H1 (cell line): ENCODE measurements around the gene NKAPD1. TPM values are rescaled to one million over a fixed set of nuclear protein-coding genes. Genes with fewer than 3 reads are reported as not detected.

Experiments used
- CTCF ChIA-PET: fragments of 300-600 bp; sonication (Branson Sonifier 250); formaldehyde crosslinking; loops from one replicate; lab custom pipeline; 2021; ENCODE audit not compliant: partially characterized antibody; lab: Charles Lee
- POLR2A ChIA-PET: fragments of 300-600 bp; sonication (Branson Sonifier 250); formaldehyde crosslinking; loops from one replicate; lab custom pipeline; 2021; ENCODE audit warnings: inconsistent platforms; ENCODE audit not compliant: partially characterized antibody; lab: Charles Lee
- DNase-seq, 2 experiments: peaks; one replicate each; pipeline versions ENCODE4 v3.0.0 to v3.0.0-alpha.2; 2010 to 2022; ENCODE audit warnings: low spot score in 2 of 2, low read depth in 1 of 2, mixed read lengths in 1 of 2
- FAIRE-seq: peaks from 2 replicates; lab custom pipeline; 2011; peaks lifted over from hg19 to GRCh38; lab: Jason Lieb, UNC
- H2AFZ ChIP-seq: 2 replicates; pipeline ENCODE4 v1.8.1; 2012; ENCODE audit warnings: low read length, inconsistent platforms
- H2AK5ac ChIP-seq: 2 replicates; pipeline ENCODE4 v1.6.1; 2013; ENCODE audit warnings: low read depth, low read length
- H2BK120ac ChIP-seq: replicated peaks from 2 replicates; pipeline ENCODE3; 2013; ENCODE audit warnings: low read depth, low read length, inconsistent platforms
- H2BK12ac ChIP-seq: 2 replicates; pipeline ENCODE4 v1.6.1; 2013; ENCODE audit warnings: low read depth, low read length
- H2BK15ac ChIP-seq: 2 replicates; pipeline ENCODE4 v1.6.1; 2013; ENCODE audit warnings: low read length
- H2BK20ac ChIP-seq: 2 replicates; pipeline ENCODE4 v1.6.1; 2013; ENCODE audit warnings: low read length
- H2BK5ac ChIP-seq: 2 replicates; pipeline ENCODE4 v1.6.1; 2013; ENCODE audit warnings: low read depth, low read length
- H3K14ac ChIP-seq: 2 replicates; pipeline ENCODE4 v1.6.1; 2013; ENCODE audit warnings: inconsistent platforms; ENCODE audit not compliant: insufficient read length
- H3K18ac ChIP-seq: 2 replicates; pipeline ENCODE4 v1.6.1; 2013; ENCODE audit warnings: low read length; ENCODE audit errors: extremely low read depth
- H3K23ac ChIP-seq: 2 replicates; pipeline ENCODE4 v1.6.1; 2013; ENCODE audit warnings: inconsistent platforms; ENCODE audit not compliant: insufficient read length
- H3K23me2 ChIP-seq: 2 replicates; pipeline ENCODE4 v1.6.1; 2013; ENCODE audit warnings: low read depth, low read length
- H3K27ac ChIP-seq: 2 replicates; pipeline ENCODE4 v1.6.1; 2011; ENCODE audit warnings: low read depth, low read length, inconsistent platforms
- H3K27me3 ChIP-seq, 4 experiments: replicated peaks in 1 of 4; 1 replicate in 1 of 4; 2 replicates in 3 of 4; pipeline versions ENCODE4 v1.6.1 to v1.8.1; 2011 to 2013; ENCODE audit warnings: low read length in 3 of 4, mild to moderate bottlenecking in 3 of 4, inconsistent platforms in 2 of 4, mixed read lengths in 2 of 4, moderate library complexity in 1 of 4; ENCODE audit not compliant: control insufficient read depth in 3 of 4, insufficient read depth in 3 of 4; ENCODE audit errors: extremely low read depth in 1 of 4
- H3K36me3 ChIP-seq, 4 experiments: 2 replicates each; pipeline versions ENCODE4 v1.6.1 to v1.8.1; 2011 to 2013; ENCODE audit warnings: mild to moderate bottlenecking in 4 of 4, low read length in 3 of 4, moderate library complexity in 2 of 4, control low read depth in 1 of 4, inconsistent platforms in 1 of 4; ENCODE audit not compliant: insufficient read depth in 4 of 4, control insufficient read depth in 2 of 4
- H3K4ac ChIP-seq: replicated peaks from 2 replicates; pipeline ENCODE3; 2013; ENCODE audit warnings: low read length, low read depth, mixed read lengths, inconsistent platforms; ENCODE audit not compliant: insufficient read length
- H3K4me1 ChIP-seq, 4 experiments: replicated peaks in 1 of 4; 1 replicate in 1 of 4; 2 replicates in 3 of 4; pipeline versions ENCODE4 v1.6.1 to v1.8.1; 2011 to 2013; ENCODE audit warnings: low read length in 3 of 4, inconsistent platforms in 2 of 4, mixed read lengths in 1 of 4; ENCODE audit not compliant: insufficient read depth in 4 of 4, control insufficient read depth in 3 of 4
- H3K4me2 ChIP-seq, 2 experiments: 2 replicates each; pipeline versions ENCODE4 v1.6.1 to v1.8.1; 2011 to 2013; ENCODE audit warnings: low read depth in 2 of 2, low read length in 2 of 2, control low read depth in 1 of 2, inconsistent platforms in 1 of 2, mild to moderate bottlenecking in 1 of 2; ENCODE audit not compliant: insufficient read depth in 1 of 2
- H3K4me3 ChIP-seq, 4 experiments: fragments of 200-600, 300-600 bp in 1 of 4; sonication (generic), shearing (Covaris generic), sonication (Bioruptor Twin) in 1 of 4; 2 replicates each; pipeline versions ENCODE4 v1.5.1 to v1.8.1; 2011 to 2016; ENCODE audit warnings: low read length in 4 of 4, low read depth in 3 of 4, control low read depth in 2 of 4, inconsistent platforms in 2 of 4, mild to moderate bottlenecking in 2 of 4, mixed read lengths in 1 of 4, moderate library complexity in 1 of 4; ENCODE audit not compliant: insufficient read depth in 2 of 4; ENCODE audit errors: extremely low read depth in 1 of 4
- H3K56ac ChIP-seq: replicated peaks from 2 replicates; pipeline ENCODE3; 2013; ENCODE audit warnings: low read depth, mild to moderate bottlenecking, mixed read lengths, low read length, inconsistent platforms; ENCODE audit not compliant: insufficient read length
- H3K79me1 ChIP-seq: 2 replicates; pipeline ENCODE4 v1.6.1; 2013; ENCODE audit warnings: low read depth, low read length, control low read depth
- H3K79me2 ChIP-seq, 2 experiments: 2 replicates each; pipeline versions ENCODE4 v1.6.1 to v1.8.1; 2012 to 2013; ENCODE audit warnings: low read length in 2 of 2, mild to moderate bottlenecking in 2 of 2, inconsistent platforms in 1 of 2; ENCODE audit not compliant: insufficient read depth in 2 of 2, control insufficient read depth in 1 of 2
- H3K9ac ChIP-seq, 4 experiments: replicated peaks in 1 of 4; 1 replicate in 1 of 4; 2 replicates in 3 of 4; pipeline versions ENCODE4 v1.6.1 to v1.8.1; 2011 to 2013; ENCODE audit warnings: low read depth in 3 of 4, low read length in 3 of 4, control low read depth in 2 of 4, mild to moderate bottlenecking in 2 of 4, moderate library complexity in 2 of 4, inconsistent platforms in 1 of 4; ENCODE audit errors: extremely low read depth in 1 of 4
- H3K9me3 ChIP-seq, 2 experiments: 2 replicates each; pipeline versions ENCODE4 v1.6.1 to v1.8.1; 2012 to 2013; ENCODE audit warnings: mild to moderate bottlenecking in 2 of 2, moderate library complexity in 2 of 2, control low read depth in 1 of 2, inconsistent platforms in 1 of 2, low read depth in 1 of 2, low read length in 1 of 2, mixed read lengths in 1 of 2; ENCODE audit not compliant: insufficient read depth in 2 of 2
- H4K20me1 ChIP-seq, 2 experiments: replicated peaks in 1 of 2; 2 replicates each; pipeline versions ENCODE3 to v1.8.1; 2011 to 2013; ENCODE audit warnings: inconsistent platforms in 2 of 2, low read length in 2 of 2, mild to moderate bottlenecking in 1 of 2; ENCODE audit not compliant: insufficient read depth in 2 of 2, control insufficient read depth in 1 of 2
- H4K5ac ChIP-seq: 2 replicates; pipeline ENCODE4 v1.6.1; 2013; ENCODE audit warnings: low read length, low read depth, mixed read lengths, inconsistent platforms; ENCODE audit not compliant: insufficient read length
- H4K8ac ChIP-seq: 2 replicates; pipeline ENCODE4 v1.8.0; 2013; ENCODE audit warnings: mild to moderate bottlenecking, moderate library complexity, low read length, inconsistent platforms; ENCODE audit not compliant: insufficient read depth; ENCODE audit errors: extremely low read depth
- H4K91ac ChIP-seq: replicated peaks from 2 replicates; pipeline ENCODE3; 2013; ENCODE audit warnings: low read length, mixed read lengths, inconsistent platforms; ENCODE audit not compliant: insufficient read length
- CHD2 ChIP-seq: IDR thresholded peaks from 2 replicates; pipeline ENCODE4 v1.6.1; 2012; ENCODE audit warnings: low read length, improper control_type of control experiment
- FOSL1 ChIP-seq: IDR thresholded peaks from 2 replicates; pipeline ENCODE4 v1.6.1; 2011; ENCODE audit warnings: mild to moderate bottlenecking, low read depth, low read length, moderate library complexity; ENCODE audit not compliant: insufficient read depth
- NRF1 ChIP-seq: IDR thresholded peaks from 2 replicates; pipeline ENCODE4 v1.6.1; 2011; ENCODE audit warnings: mild to moderate bottlenecking, low read depth, low read length, improper control_type of control experiment
- POLR2A ChIP-seq, 2 experiments: IDR thresholded peaks; 1 replicate in 1 of 2; 2 replicates in 1 of 2; pipeline ENCODE4 v1.6.1; 2011; ENCODE audit warnings: low read depth in 2 of 2, low read length in 2 of 2, mild to moderate bottlenecking in 2 of 2; ENCODE audit errors: control extremely low read depth in 1 of 2
- POLR2AphosphoS5 ChIP-seq: IDR thresholded peaks from 2 replicates; pipeline ENCODE4 v1.6.1; 2011; ENCODE audit warnings: low read depth, low read length
- RAD21 ChIP-seq, 2 experiments: IDR thresholded peaks in 1 of 2; conservative IDR thresholded peaks in 1 of 2; 2 replicates each; pipeline ENCODE4 v1.6.1; 2011; ENCODE audit warnings: low read depth in 2 of 2, low read length in 2 of 2, improper control_type of control experiment in 1 of 2, inconsistent platforms in 1 of 2, mild to moderate bottlenecking in 1 of 2, moderate library complexity in 1 of 2
- SIN3A ChIP-seq, 2 experiments: IDR thresholded peaks in 1 of 2; conservative IDR thresholded peaks in 1 of 2; 2 replicates each; pipeline ENCODE4 v1.6.1; 2011 to 2012; ENCODE audit warnings: low read length in 2 of 2, improper control_type of control experiment in 1 of 2, low read depth in 1 of 2, mild to moderate bottlenecking in 1 of 2
- SP1 ChIP-seq: IDR thresholded peaks from 2 replicates; pipeline ENCODE4 v1.6.1; 2011; ENCODE audit warnings: low read depth, low read length
- TAF7 ChIP-seq: optimal IDR thresholded peaks from 2 replicates; pipeline ENCODE3; 2011; ENCODE audit warnings: low read depth, mild to moderate bottlenecking, inconsistent platforms, low read length, moderate library complexity, borderline replicate concordance
- USF2 ChIP-seq: IDR thresholded peaks from 2 replicates; pipeline ENCODE4 v1.6.1; 2011; ENCODE audit warnings: low read length, improper control_type of control experiment
- WGBS, 2 experiments: shearing (Covaris generic) in 1 of 2; methylation state at CpG; one replicate each; pipeline versions ENCODE4 v1.1.6 to v1.1.7; 2013 to 2015; ENCODE audit warnings: low lambda C conversion rate in 2 of 2, mixed read lengths in 2 of 2, inconsistent platforms in 1 of 2, low coverage in 1 of 2, missing lambda C conversion rate in 1 of 2; ENCODE audit not compliant: insufficient replicate concordance in 2 of 2, insufficient coverage in 1 of 2, insufficient read length in 1 of 2; ENCODE audit errors: extremely low coverage in 1 of 2, missing lambda C conversion rate in 1 of 2; 5-methylcytosine and 5-hydroxymethylcytosine counted together
- polyA plus RNA-seq, 7 experiments: library from polyadenylated mRNA; depleted of rRNA in 3 of 7; stranded (reverse) in 5 of 7; unstranded in 2 of 7; fragments of >200 nt in 5 of 7; fragments of 200-250 nt in 2 of 7; gene quantifications; 1 replicate in 5 of 7; 2 replicates in 1 of 7; 4 replicates in 1 of 7; pipeline versions ENCODE4 v1.2.1 to v1.2.3, GENCODE V29; 2011 to 2013; ENCODE audit warnings: missing spikeins in 2 of 7, mixed read lengths in 2 of 7
- total RNA-seq: library from RNA; stranded (reverse); fragmentation: NEBNext Ultra II Directional; extraction: Animal tissue kit (Norgen Biotek cat#: 25700); gene quantifications from 2 replicates; pipeline ENCODE4 v1.2.1, GENCODE V29; 2021

The NKAPD1 gene
- total and polyA plus RNA-seq, 2 of the 8 experiments (the other 6 are each of a cell fraction or from before 2014, with no cell fraction given): 6.7 to 16.7 TPM

DNA sequence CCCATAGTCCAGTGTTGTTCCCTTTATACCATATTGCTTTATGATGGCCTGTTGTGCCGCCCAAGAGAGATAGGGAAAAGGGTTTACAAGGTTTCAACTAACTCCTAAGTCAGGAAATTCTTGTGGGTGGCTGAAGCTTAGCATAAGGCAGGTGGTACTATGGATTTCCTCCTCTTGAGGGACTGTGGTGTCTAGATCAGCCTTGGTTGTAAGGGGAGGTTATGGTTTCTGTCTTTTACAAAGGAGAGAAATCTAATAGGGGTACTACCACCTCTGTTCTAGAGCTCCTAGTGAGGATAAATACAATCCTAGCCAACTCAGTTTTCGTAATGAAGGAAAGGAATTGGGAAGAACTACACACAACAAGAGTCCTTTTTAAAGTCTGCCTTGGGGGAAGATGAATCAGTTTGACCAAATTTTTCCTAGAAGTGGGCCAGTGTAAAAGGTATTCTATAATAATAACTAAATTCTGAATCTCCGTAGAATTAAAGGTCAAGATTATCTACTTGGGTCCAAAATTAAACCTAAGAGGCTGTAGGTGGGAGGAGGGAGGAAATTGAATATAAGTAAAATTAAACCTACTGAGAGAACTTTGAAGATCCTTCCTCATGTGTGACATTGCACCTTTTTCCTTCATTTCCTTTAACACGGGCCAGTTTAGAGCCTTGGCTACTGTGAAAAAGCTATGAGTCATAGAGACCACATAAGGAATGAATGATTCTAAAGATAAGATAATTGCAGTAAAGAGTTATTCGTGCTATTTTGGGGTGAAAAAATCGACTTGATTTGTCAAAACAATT, 31.7 kb upstream of the NKAPD1 start:
- CTCF ChIA-PET: interaction anchor here (1.2 kb wide), 1 partner anchor 1497 kb away, joined by 3 read pairs; no protein-coding TSS in a partner anchor
- TF ChIP-seq SIN3A (conservative IDR thresholded peaks at IDR 0.05 in 1 of 2, IDR thresholded peaks at IDR 0.05 in 1 of 2; ENCODE audit: low read depth in 1 of 2, low read length in 2 of 2) (no peak), CHD2 (no peak), NRF1 (no peak), SP1 (no peak), TAF7 (no peak), RAD21 (IDR thresholded peaks at IDR 0.05 in 1 of 2, conservative IDR thresholded peaks at IDR 0.05 in 1 of 2; ENCODE audit: low read depth in 2 of 2, low read length in 2 of 2) (no peak), POLR2AphosphoS5 (no peak), USF2 (no peak), POLR2A (IDR thresholded peaks at IDR 0.05; ENCODE audit: control extremely low read depth in 1 of 2, low read depth in 2 of 2, low read length in 2 of 2) (no peak), FOSL1 (no peak)

More for the DNA sequence above, 31.7 kb upstream of the NKAPD1 start:
- Histone ChIP-seq H3K23me2 (no peaks in the 10 kb centered on the region), H3K18ac (no peak overlapping the region), H3K9ac (no peak overlapping the region), H4K20me1 (no peaks in the 10 kb centered on the region), H2BK15ac (no peak overlapping the region), H4K5ac (no peak overlapping the region), H3K4me1 (no peaks in the 10 kb centered on the region), H2BK20ac (no peak overlapping the region), H2AFZ (no peak overlapping the region), H3K27ac (no peak overlapping the region), H3K4ac (no peak overlapping the region), H4K8ac (no peak overlapping the region), H4K91ac (no peak overlapping the region), H2AK5ac (no peak overlapping the region), H3K4me2 (no peak overlapping the region), H3K79me1 (0 out of 2 replicates have a peak, but pooled peaks cover 2% of the 10 kb centered on the region), H3K9me3 (no peaks in the 10 kb centered on the region), H3K23ac (no peak overlapping the region), H3K4me3 (no peak overlapping the region), H3K36me3 (peaks cover 3 to 74% (median 27%) of the 10 kb centered on the region in 4 experiments; a peak in 7 of 8 replicates), H3K14ac (no peak overlapping the region), H2BK5ac (no peak overlapping the region), H3K79me2 (peaks cover 0 to 4% of the 10 kb centered on the region in 2 experiments; a peak in 2 of 4 replicates), H3K27me3 (no peaks in the 10 kb centered on the region), H3K56ac (no peak overlapping the region), H2BK120ac (no peak overlapping the region), H2BK12ac (no peak overlapping the region)
- FAIRE-seq (no peak), DNase-seq (no peak)
- WGBS, 2 experiments: 83% methylated on average over 6 of the region's 6 CpGs; no CpG with 5 or more reads in 1 of the 2 experiments
- POLR2A ChIA-PET: interaction anchor here (1.1 kb wide), 1 partner anchor 8 kb away, joined by 3 read pairs; no protein-coding TSS in a partner anchor
